ENCODE measurements around the gene MYH14. TPM values are rescaled to one million over a fixed set of nuclear protein-coding genes. Genes with fewer than 3 reads are reported as not detected.
"Not testable (repeated sequence)": the region's sequence is repeated elsewhere in the genome, so short reads cannot be mapped to it uniquely, and the experiment has no call there.

MYH14 gene
- total and polyA plus RNA-seq, 9 donors = 0.23 to 82.1 (median 3.2) TPM

- peaks cover 3% of the 10 kb centered on the region for H3K4me1 ChIP-seq (ENCODE audit: insufficient read depth)
- intact Hi-C loops (cut with DNase I) = no loop called here
- no peak overlapping the region for H3K4me3 ChIP-seq
- H3K36me3 ChIP-seq = no peaks in the 10 kb centered on the region
- no peak overlapping the region for H3K27ac ChIP-seq
- H3K9me3 ChIP-seq = no peaks in the 10 kb centered on the region
- 89 to 97% (median 91%) methylated on average over 12 of the region's 12 CpGs for WGBS, 3 donors
- no peak for DNase-seq
- TF ChIP-seq EP300 (IDR thresholded peaks at IDR 0.05) = no peak
- no peak for TF ChIP-seq CTCF (IDR thresholded peaks at IDR 0.05)
- no peak for TF ChIP-seq POLR2A (IDR thresholded peaks at IDR 0.05)
- peaks cover 5% of the 10 kb centered on the region for H3K27me3 ChIP-seq
Observed at GRCh38 chr19:50334741-50335421, 131.5 kb downstream of the MYH14 start.

DNA sequence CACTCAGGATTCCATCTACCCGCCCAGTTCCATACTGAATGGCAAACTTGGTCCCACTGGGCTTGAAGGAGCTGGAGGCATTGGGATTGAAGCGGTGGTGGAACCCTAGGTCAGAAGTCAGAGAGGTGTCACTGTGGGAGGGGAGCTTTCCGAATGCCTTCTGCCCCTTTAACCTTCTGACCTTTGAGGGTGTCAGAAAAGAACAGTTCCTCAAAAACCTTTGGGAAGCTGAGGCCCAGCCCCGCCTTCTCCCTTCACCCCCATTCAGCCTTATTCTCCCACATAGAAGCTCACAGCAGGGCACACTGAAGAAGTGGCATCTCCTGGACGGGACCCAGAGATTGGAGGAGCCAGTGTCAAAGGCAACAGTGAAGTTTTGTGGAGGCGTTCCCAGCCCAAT, 133.6 kb downstream of the MYH14 start:
- H3K4me3 ChIP-seq; H3K27ac ChIP-seq; H3K9me3 ChIP-seq; DNase-seq; H3K4me1 ChIP-seq (ENCODE audit: insufficient read depth); intact Hi-C loops (cut with DNase I); H3K36me3 ChIP-seq; H3K27me3 ChIP-seq: not testable (repeated sequence)
- 77 to 86% (median 83%) methylated on average over 6 of the region's 6 CpGs for WGBS, 3 donors

DNA sequence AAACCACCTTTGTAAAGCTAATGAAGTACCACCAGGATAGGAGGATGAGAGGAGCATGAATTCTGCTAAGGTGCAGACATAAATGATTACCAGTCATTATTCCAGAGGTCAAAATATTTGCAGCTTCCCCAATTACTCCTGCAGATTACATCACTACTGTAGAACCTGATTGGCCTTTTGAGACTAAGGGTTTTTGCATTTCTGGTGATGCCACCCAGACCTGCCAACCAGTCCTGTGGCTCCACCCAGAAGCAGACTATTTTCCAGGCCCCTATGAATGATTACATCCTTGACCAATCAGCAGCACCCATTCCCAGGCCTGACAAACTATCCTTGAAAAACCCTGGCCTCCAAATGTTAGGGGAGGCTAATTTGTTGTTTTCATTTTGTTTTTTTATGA, 136.9 kb downstream of the MYH14 start:
- no peak for TF ChIP-seq CTCF (IDR thresholded peaks at IDR 0.05)
- no peak for TF ChIP-seq POLR2A (IDR thresholded peaks at IDR 0.05)
- TF ChIP-seq EP300 (IDR thresholded peaks at IDR 0.05) = no peak
- Histone ChIP-seq H3K27me3 (no peaks in the 10 kb centered on the region), H3K36me3 (no peaks in the 10 kb centered on the region), H3K9me3 (peaks cover 0 to 3% of the 10 kb centered on the region in 2 donors), H3K4me1 (ENCODE audit: insufficient read depth) (no peaks in the 10 kb centered on the region), H3K4me3 (no peak overlapping the region), H3K27ac (no peak overlapping the region)
- intact Hi-C loops (cut with DNase I) = no loop called here
- no peak for DNase-seq

DNA sequence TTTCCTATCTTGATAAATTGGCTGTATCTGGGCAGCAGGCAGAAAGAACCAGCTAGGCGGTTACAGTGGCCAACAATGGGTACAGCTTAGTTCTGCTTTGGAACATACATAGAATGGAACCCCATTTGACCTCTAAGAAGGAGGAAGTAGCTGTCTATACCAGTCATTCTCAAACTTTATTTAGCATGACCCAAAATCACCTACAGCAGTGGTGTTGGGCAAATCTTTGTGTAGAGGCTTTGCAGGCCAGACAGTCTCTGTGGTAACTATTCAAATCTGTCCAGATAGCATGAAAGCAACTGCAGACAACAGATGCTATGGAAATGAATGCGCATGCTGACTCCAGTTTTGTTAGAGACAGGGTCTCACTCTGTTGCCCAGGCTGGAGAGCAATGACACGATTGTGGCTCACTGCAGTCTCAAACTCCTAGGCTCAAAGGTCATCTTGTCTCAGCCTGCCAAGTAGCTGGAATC, 137.7 kb downstream of the MYH14 start:
- intact Hi-C loops (cut with DNase I) = no loop called here
- no peak overlapping the region for H3K4me3 ChIP-seq
- H3K27me3 ChIP-seq = no peaks in the 10 kb centered on the region
- H3K4me1 ChIP-seq (ENCODE audit: insufficient read depth) = no peaks in the 10 kb centered on the region
- TF ChIP-seq CTCF (IDR thresholded peaks at IDR 0.05) (no peak), POLR2A (IDR thresholded peaks at IDR 0.05) (no peak), EP300 (IDR thresholded peaks at IDR 0.05) (no peak)
- no peaks in the 10 kb centered on the region for H3K36me3 ChIP-seq
- H3K9me3 ChIP-seq = peaks cover 0 to 3% of the 10 kb centered on the region in 2 donors
- DNase-seq = no peak
- H3K27ac ChIP-seq = no peak overlapping the region
- 90 to 94% (median 91%) methylated on average over 3 of the region's 3 CpGs for WGBS, 3 donors

DNA sequence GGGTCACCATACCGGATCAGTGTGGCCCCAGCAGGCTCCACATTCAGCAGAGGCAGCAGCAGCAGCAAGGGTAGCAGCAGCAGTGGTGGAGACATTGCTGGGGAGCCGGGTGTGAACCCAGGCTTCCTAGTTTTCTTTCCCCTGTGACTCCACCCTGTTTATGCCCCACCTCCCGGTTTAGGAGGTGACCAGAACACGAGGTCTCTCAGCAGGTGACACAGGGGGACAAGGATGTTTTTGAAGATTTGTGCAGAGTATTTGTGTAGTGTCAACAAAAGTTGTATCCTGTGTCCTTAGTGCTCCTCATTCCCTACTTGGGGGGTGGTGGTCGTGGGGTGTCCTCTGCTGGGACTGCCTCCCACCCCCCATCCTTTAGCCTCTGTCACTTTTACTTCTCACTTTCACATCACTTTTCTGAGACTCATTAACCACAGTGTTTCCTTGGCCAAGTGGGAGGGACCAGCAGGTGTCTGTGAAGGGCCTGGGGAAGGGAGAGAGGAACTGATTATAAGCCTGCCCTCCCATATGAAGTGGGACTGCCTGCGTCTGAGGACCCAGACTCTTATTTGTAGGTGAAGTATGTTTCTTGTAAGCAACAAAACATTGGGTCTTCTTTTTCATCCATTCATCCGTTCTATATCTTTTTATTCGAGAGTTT, 141.4 kb downstream of the MYH14 start:
- DNase-seq = no peak
- Histone ChIP-seq H3K27me3 (no peaks in the 10 kb centered on the region), H3K27ac (no peak overlapping the region), H3K9me3 (peaks cover 0 to 3% of the 10 kb centered on the region in 2 donors), H3K4me3 (no peak overlapping the region), H3K4me1 (ENCODE audit: insufficient read depth) (no peaks in the 10 kb centered on the region), H3K36me3 (no peaks in the 10 kb centered on the region)
- intact Hi-C loops (cut with DNase I) = no loop called here
- TF ChIP-seq EP300 (IDR thresholded peaks at IDR 0.05) (no peak), POLR2A (IDR thresholded peaks at IDR 0.05) (no peak), CTCF (IDR thresholded peaks at IDR 0.05) (no peak)
- WGBS, 3 donors = 73 to 82% (median 76%) methylated on average over 8 of the region's 8 CpGs

DNA sequence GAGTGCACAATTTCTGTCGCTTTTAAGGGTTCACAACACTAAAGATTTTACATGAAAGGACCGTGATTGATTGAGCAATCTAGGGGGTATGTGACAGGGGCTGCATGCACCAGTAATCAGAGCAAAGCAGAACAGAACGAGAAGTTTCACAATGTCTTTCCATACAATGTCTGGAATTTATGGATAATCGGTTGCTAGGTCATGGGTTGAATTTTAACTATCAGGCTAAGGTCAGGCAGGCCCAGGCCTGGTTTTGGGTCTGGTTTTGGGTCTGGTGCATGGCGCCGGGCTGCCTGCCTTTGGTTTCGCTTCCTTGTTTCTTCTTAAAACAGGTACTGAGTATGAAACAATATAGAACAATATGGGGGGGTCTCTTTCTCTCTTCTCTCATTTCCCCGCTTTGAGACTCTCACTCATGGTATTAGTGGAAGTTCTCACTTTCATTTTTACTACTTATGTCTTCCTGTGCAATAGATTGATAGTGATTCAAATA, 143.7 kb downstream of the MYH14 start:
- intact Hi-C loops (cut with DNase I) = not testable (repeated sequence)

More for the DNA sequence above, 143.7 kb downstream of the MYH14 start:
- WGBS, 3 donors = 74 to 80% (median 78%) methylated on average over 8 of the region's 8 CpGs
- H3K9me3 ChIP-seq; DNase-seq; H3K4me3 ChIP-seq; H3K36me3 ChIP-seq; H3K27ac ChIP-seq; H3K4me1 ChIP-seq (ENCODE audit: insufficient read depth); H3K27me3 ChIP-seq: not testable (repeated sequence)
